Esophagus muscularis mucosa (tissue), 2 donors: ENCODE results near the gene SLC22A17.

ENCODE experiments used
- EP300 ChIP-seq: sonication (generic); formaldehyde crosslinking; IDR thresholded peaks from one replicate; pipeline ENCODE4 v1.6.1; 2017; ENCODE audit warnings: antibody characterized with exemption
- POLR2A ChIP-seq: fragments of 450-650 bp; IDR thresholded peaks from one replicate; pipeline ENCODE4 v1.6.1; 2017; ENCODE audit warnings: antibody characterized with exemption, moderate library complexity, mild to moderate bottlenecking, low read depth

- TF ChIP-seq POLR2A (no peak), EP300 (no peak)
Measured at GRCh38 chr14:23344481-23344880, 8.2 kb downstream of the SLC22A17 start.
